ENCODE data around the gene DRC1. TPM values are rescaled to one million over a fixed set of nuclear protein-coding genes. Genes with fewer than 3 reads are reported as not detected.

Gene DRC1
- total RNA-seq, 1 experiment from 2014 or later, result not detected

DNA sequence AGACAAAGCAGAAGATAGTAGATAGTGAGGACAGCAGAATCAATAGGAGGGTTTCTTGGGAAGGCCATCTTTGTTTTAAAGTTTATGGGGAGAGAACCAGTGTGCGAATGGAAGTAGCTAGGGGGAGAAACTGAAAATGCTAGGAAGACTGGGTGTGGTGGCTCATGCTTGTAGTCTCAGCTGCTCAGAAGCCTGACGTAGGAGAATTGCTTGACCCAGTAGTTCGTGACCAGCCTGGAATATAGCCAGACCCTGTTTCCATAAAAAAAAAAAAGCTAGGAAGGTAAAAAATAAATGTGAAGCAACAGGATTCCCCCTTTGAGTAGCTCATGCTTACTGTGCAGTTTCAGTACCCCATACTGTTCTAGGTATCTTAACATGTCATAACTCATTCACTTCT lies 19.2 kb upstream of the DRC1 start:
- Histone ChIP-seq H3K36me3 (ENCODE audit: control insufficient read depth in 1 of 2, insufficient read depth in 2 of 2, low read length in 2 of 2) (peaks cover 12 to 25% of the 10 kb centered on the region in 2 experiments), H3K4me3 (replicated peaks in 1 of 2; ENCODE audit: low read depth in 1 of 2, low read length in 2 of 2) (no peak overlapping the region), H3K27ac (ENCODE audit: low read depth, low read length) (no peak overlapping the region), H3K9me2 (ENCODE audit: insufficient read depth) (no peaks in the 10 kb centered on the region), H2AFZ (ENCODE audit: low read depth, low read length, poor library complexity, severe bottlenecking) (no peak overlapping the region), H3K4me1 (ENCODE audit: control insufficient read depth in 1 of 2, insufficient read depth in 2 of 2, low read length in 2 of 2) (no peaks in the 10 kb centered on the region), H3K27me3 (ENCODE audit: insufficient read depth, low read length) (no peaks in the 10 kb centered on the region), H3K9ac (ENCODE audit: low read length) (no peak overlapping the region), H3K9me3 (ENCODE audit: control insufficient read depth in 1 of 2, insufficient read depth in 1 of 2, low read depth in 1 of 2, low read length in 2 of 2) (no peaks in the 10 kb centered on the region), H4K20me1 (ENCODE audit: insufficient read depth) (0 out of 2 replicates have a peak, but pooled peaks cover 3% of the 10 kb centered on the region), H3K79me2 (ENCODE audit: insufficient read depth, low read length) (peaks cover 14% of the 10 kb centered on the region; the same call in 1 of the 2 replicates), H3K4me2 (ENCODE audit: low read length) (no peak overlapping the region)
- ATAC-seq (no peak), DNase-seq (ENCODE audit: low read depth, low spot score) (no peak)
- no peak for TF ChIP-seq EZH2 (IDR thresholded peaks at IDR 0.05)
- TF ChIP-seq CTCF (IDR thresholded peaks at IDR 0.05 in 2 of 3, conservative IDR thresholded peaks at IDR 0.05 in 1 of 3; ENCODE audit: borderline replicate concordance in 1 of 3, insufficient read depth in 1 of 3, low read depth in 2 of 3, low read length in 2 of 3), result no peak
- TF ChIP-seq ZBTB33 (IDR thresholded peaks at IDR 0.05; ENCODE audit: extremely low read depth, insufficient replicate concordance, low read length), result no peak
- no peak for TF ChIP-seq ZFX (IDR thresholded peaks at IDR 0.05)
- TF ChIP-seq CBX3 (IDR thresholded peaks at IDR 0.05; ENCODE audit: low read depth), result no peak
- TF ChIP-seq SP1 (IDR thresholded peaks at IDR 0.05; ENCODE audit: low read depth), result no peak
- no peak for TF ChIP-seq FOSL1 (IDR thresholded peaks at IDR 0.05; ENCODE audit: low read depth)
- no peak for TF ChIP-seq YY1 (IDR thresholded peaks at IDR 0.05; ENCODE audit: extremely low read depth, insufficient replicate concordance, low read depth, low read length)
- no peak for TF ChIP-seq POLR2AphosphoS5 (IDR thresholded peaks at IDR 0.05; ENCODE audit: low read depth, low read length)
- TF ChIP-seq POLR2A (IDR thresholded peaks at IDR 0.05; ENCODE audit: borderline replicate concordance, extremely low read depth, insufficient read depth, insufficient read length), result no peak
- POLR2A ChIA-PET, result no interaction called here
- RAD21 ChIA-PET (ENCODE audit: low non-redundant PET in 1 of 2, low total read pairs in 2 of 2, uncharacterized antibody in 2 of 2, unreplicated experiment in 2 of 2), result no interaction called here
- BruUV-seq (replicated peaks), result no TSS peak
- CTCF ChIA-PET, result interaction anchor here (1.1 kb wide), 1 partner anchor 52 kb away, joined by 3 read pairs; no protein-coding TSS in a partner anchor
- intact Hi-C loops (cut with micrococcal nuclease), result no loop called here
